HG03159 (cell line): ENCODE data around the gene IL9.
"Not testable (repeated sequence)": the region's sequence is repeated elsewhere in the genome, so short reads cannot be mapped to it uniquely, and the experiment has no call there.

ENCODE experiments used
- ATAC-seq: cut with Tn5 transposase; IDR thresholded peaks from one replicate; pipeline ENCODE4 v1.9.1; 2021; ENCODE audit warnings: mild to moderate bottlenecking, moderate library complexity; ENCODE audit not compliant: unreplicated experiment

Gene IL9

DNA sequence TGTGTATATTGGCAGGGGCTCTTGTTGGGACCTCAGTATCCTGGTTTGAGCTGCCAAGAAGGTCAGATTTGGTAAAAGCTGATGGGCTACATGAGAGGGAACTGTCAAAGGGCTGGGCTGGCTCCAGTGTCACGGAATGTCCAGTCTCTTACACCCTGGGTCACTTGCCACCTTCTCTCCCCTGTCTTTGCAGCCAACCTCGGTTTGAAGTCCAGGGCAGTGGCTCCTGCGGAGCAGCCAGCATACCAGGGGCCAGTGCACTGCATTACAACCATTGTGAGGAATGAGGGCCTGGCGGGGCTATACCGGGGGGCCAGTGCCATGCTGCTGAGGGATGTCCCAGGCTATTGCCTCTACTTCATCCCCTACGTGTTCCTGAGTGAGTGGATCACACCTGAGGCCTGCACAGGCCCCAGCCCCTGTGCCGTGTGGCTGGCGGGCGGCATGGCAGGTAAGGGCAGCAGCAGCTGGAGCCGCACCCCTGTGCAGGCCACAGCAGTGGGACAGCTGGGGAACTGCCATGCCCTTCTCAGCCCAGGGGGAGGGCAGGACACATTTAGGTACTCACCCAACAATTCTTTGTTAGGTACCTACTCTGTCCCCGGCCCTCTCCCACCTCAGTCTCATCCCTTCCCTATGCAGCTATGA lies 24.2 kb downstream of the IL9 start:
- ATAC-seq = no peak

DNA sequence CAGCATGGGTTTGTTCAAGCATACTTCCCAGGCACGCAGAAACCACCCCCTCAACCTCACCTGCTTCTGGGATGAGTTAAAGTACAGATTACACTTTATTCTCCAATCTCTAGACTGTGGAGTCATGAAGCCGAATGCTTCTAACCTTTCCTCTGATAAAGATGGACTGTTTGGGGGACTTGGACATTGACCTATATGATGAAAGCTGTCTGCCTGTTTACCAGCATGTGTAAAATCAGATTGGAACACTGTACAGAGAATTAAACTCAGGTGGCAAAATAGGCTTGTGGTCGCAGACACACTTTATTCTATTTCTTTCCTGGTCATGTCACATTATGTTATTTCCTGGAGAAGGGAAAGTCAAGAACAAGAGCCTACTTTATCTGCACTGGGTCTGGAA lies 25.7 kb downstream of the IL9 start:
- ATAC-seq = no peak

DNA sequence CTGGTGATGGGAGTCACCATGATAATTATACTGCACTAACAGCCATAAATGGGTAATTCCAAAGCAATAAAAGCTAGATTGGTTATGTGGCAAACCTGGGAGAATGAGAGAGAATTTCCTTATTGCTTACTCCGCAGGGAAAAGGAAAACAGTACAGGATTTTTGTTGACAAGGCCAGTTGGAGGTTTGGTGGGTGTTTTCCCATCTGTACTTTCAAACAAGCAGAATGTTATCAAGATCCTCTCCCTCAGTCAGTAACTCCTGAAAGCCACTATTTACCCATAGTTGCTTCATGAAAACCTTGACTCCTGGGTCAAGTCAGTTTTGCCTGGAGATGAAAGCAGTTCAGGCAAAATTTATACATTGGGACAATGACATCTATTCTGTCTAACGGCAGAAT lies 26.4 kb downstream of the IL9 start:
- no peak for ATAC-seq

DNA sequence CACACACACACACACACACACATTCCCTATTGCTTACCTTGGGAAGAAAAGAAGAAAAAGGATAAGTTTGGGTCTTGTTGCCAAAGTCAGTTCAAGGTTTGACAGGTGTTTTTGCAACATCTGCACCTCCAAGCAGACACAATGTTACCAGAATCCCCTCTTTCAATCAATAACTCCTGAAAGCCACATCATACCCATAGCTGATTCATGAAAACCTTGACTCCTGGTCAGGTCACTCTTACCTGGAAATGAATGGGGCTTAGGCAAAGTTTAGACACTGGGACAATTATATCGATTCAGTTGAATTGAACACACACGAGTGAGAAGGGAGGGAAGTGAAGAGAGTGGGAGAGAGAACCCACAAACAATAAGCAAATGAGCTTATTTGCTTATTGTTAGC lies 27.0 kb downstream of the IL9 start:
- no peak for ATAC-seq

DNA sequence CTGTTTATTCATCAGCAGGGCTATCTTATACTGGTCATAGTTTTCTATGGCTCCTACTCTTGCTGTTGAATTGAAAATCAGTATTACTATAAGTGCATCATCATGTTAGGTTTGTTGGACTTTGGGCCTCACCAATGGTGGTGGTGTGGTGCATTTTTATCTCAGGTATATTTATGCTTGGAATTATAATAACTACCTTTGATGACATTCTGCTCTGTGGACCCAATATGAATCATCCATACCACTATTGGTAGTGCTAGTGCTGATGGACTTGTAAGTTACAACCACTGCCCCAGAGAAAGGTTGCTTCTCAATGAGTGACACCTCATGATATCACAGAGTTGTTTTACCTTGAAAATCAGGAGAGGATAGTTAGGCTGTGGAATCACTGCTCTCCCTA lies 28.0 kb downstream of the IL9 start:
- no peak for ATAC-seq

DNA sequence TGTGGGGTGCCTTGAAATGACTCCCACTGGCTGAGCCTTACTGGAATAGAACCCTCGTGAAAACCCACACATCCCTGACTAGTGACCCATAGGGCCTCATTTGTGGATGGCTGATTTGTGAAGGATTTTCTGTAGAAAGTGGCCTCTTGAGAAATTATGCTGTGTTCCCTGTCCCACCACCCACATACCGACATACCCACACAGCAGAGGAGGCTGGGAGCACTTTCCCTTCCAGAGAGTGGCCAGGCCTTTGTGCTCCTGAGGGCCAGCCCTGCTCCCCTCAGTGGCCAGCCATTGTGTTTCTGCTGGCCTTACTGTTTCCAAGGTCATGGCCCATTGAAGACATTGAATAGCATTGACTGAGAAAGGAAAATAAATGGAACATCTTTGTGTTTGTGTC lies 29.6 kb downstream of the IL9 start:
- no peak for ATAC-seq

DNA sequence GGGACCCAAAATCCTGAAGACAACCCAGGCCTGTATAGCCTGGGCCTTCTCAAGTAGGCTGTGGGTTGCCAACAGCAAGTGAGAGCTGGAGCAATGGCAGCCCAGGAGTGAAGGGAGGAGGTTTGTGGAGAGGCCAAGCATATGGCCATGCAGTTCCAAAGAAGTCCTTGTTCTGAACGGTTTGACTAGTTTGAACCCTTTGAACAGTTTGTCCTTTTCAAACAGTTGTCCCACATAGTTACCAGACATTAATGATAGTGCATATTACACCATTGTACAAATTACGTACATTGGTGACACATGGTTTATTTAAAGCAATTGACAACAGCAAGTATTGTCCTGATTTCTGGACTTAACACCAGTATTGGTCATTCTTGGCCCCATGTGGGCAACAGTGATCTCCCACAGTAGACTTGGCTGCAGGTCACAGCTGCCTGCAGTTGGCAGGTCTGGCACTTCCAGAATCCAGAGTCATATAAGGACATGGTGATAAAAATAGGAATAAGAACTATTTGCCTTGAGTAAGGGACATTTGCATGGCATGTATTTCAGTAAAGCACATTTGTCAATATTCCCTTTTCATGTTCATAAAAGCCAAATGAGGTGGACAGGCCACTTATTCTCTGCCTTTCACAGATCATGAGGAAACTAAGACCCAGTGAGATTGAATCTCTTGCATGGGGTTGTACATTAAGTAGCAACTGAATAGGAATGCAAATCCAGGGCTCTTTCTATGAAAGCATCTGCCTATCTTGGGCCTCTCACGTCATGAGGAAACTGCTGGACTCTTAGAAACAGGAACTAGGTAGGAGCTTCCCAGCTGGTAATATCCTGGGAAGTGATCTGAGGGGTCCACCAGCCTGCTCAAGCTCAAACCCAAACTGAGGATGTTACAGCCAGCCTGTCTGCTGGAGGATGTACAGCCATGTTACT lies 30.9 kb downstream of the IL9 start:
- ATAC-seq = no peak

DNA sequence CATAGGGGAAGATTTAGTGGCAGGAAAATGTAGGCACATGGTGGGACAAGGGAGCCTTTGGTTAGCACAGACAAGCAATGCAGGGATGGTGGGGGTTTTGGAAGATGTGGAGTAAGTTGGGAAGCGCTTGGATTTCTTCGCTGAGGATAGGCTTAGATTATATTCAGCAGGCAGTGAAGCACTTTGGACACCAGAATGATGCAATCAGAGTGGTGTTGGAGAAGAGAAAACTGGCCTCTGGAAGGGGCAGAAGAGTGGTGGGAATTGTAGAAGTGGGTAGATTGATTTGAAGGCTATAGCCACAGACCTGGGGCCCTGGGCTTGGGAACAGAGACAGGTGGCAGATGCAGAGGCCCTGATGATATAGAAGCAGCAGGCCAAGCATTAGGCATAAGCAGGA lies 32.9 kb downstream of the IL9 start:
- no peak for ATAC-seq

DNA sequence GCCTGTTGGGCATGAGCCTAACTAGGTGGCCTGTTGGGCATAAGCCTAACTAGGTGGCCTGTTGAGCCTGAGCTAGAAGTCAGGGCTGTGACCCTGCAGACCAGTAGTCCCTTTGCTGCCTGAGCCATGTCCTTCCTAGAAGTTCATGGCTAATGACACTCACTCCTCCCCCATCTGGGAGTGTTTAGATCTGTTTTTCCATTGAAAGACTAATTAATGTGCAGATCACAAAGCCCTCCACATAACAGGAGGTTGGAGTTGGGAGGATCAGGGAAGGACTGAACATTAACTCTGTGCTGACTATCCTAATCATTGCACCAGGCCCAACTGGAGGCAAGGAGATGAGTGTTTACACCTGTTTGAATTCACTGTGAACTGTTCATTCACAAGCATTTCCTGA lies 33.6 kb downstream of the IL9 start:
- no peak for ATAC-seq

DNA sequence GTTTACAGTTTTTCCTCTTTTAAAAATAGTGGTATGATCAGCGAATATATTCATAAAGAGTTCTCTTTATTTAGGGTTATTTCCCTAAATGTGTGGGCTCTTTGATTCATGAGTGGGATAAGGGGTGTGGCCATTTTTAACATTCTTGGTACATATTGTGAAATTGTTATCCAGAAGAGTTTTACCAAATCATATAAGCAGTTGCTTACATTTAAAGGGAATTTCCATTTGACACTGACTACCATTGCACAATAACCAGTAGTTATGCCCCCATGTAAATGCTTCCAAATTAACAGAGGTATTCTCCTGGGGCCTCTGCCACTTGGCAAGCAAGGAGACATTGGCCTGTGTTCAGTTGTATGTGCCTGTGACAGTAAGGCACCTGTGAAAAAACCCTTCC lies 34.0 kb downstream of the IL9 start:
- ATAC-seq = no peak

DNA sequence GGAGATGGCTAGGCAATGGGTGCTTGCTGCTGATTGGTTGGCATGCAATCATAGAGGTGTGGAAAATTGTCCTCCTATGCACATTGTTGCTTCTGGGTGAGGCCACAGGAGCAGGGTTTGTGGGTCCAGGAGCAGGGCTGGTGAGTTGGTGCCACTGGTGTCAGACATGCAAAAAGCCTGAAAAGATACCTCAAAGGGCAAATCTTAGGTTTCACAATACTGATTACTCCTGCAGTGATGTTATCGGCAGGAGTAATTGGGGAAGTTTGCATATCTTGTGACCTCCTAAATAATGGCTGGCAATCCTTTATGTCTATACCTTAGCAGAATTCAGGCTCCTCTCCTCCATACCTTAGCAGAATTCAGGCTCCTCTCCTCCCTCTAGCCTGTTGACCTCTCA lies 36.0 kb downstream of the IL9 start:
- ATAC-seq = no peak

DNA sequence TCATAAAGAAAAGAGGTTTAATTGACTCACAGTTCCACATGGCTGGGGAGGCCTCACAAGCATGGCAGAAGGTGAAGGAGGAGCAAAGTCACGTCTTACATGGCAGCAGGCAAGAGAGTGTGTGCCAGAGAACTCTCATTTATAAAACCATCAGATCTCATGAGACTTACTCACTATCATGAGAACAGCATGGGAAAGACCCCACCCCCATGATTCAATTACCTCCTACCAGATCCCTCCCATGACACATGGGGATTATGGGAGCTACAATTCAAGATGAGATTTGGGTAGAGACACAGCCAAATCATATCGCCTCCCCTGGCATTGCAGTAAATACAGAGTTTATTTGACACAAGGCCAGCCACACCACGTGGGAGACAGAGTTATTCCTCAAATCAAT lies 36.5 kb downstream of the IL9 start:
- not testable (repeated sequence) for ATAC-seq

DNA sequence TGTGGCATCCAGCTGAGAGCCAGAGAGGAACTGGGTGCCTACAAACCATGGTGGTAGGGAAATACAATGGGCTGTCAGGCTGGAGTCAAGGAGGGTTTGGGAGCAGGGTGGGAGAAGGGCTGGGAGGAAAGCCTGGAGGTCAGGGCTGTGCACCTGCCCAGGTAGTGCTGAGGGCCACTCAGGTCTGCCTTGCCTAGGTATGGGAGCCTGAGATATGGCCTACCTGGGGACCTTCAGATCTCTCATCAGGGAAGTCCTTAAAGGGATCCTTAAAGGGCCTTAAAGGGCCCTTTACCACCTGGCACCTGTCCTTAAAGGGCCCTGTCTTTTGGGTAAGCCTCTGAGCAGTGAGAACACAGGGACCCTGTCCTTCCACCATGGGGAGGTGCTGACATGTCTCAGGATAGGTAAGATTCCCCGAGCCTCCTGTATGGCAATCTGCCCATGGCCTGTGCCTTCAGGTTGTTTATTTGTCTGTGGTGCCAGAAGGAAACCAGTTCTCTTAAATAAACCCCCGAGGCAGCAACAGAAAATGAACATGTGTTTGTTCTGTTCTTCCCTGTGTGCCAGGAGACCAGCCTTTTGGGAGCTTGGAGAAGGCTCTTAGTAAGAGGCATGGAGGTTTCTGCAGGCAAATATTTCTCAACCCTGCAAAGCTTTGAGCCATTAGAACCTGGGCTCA lies 37.9 kb downstream of the IL9 start:
- no peak for ATAC-seq

DNA sequence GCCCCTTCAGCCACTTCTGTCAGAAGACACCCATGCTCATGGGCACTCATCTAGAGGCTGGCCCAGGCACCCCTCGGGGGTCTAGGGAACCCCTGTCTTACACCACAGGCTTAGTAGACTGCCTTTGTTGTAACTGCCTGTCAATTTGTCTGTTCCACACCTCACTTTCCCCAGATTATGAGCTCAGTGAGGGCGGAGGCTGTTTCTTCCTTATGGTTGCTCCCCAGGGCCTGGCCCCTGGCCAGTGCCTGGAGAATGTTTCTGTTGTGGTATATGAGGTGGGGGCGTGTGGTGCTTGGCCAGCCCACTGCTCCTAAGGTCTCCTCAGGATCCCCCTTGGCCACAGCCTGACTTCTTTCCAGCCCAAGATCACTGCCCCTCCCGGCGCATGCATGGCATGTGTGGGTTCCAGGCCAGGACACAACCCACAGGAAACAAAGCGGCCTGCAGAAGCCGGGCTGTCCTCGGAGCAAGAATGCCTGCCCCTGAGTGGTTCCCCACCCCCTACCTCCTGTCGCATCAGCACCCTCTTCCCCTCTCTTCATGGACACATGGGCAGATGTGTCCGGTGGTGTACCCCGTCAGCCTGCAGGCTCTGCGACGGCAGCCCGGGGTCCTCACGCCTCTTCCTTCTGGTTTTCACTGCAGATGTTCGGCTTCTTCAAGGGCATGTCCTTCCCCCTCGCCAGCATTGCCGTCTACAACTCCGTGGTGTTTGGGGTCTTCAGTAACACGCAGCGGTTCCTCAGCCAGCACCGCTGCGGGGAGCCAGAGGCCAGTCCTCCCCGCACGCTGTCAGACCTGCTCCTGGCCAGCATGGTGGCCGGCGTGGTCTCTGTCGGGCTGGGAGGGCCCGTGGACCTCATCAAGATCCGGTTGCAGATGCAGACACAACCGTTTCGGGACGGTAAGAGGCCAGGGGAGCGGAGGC lies 43.5 kb downstream of the IL9 start:
- no peak for ATAC-seq

DNA sequence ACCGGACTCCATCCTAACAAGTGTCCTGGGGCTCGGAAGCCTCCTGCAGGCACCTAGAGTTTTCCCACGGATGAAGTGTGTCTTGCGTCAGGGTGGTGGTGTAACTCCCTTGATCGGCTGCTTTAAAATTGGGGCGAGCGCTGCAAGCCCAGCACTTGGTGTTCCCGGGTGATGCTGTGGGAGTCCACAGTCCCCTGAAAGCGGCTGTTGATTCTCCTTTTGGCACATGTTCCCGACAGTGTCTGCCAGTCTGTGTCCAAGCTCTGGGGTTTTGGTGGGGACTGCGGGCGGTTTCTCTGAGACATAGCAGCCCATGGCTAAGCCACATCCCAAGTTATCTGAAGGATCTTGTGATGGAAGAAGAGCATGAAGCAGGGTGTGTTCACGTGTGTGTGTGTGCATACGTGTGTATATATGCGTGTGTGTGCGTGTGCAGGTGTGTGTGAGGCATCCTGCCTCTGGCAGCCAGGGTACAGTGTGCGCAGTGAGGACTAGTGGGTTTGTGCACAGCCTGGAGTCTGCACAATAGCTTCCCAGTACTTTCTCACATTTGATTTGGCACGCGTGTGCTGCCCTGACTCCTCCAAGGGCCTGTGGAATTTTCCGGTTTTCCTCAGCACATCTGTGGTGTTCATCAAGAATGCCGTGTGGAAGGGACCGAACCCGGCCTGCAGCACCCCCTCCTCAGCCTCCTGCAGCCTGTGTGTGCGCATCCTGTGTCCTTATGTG lies 44.3 kb downstream of the IL9 start:
- ATAC-seq = no peak

DNA sequence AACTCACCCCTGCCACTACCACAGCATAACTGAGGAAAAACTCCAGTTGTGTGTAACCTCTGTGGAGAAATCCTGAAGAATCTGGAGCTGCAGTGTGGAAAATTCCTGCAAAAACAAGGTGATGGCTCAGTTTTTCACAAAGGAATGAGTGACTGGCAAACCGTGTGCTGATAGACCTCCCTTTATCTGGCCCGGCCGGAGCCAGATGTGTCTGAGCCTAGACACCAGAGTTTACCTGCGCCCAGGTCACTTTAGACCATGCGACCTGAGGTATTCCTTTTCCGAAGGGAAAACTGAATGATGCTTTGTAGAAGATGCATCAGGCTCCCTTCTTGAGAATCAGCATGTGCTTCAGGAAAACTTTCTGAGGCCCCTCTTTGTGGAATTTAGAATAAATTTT lies 45.0 kb downstream of the IL9 start:
- no peak for ATAC-seq

DNA sequence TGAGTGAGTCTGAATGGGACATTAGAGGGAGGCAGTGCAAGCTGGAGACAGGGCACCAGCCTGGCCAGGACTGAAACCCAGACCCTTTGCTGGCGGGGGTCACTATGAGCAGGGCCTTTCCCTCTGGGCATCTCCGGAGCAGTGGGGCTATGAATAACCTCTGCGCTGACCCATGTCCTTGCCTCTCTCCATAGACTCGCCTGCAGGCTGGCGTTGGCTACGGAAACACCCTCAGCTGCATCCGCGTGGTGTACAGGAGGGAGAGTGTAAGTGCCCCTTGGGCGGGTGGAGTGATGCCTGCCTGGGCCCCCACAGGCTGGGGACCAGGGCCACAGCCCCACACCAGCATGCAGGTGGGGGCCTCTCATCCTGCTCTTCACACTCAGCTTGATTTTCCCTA lies 45.4 kb downstream of the IL9 start:
- ATAC-seq = no peak

DNA sequence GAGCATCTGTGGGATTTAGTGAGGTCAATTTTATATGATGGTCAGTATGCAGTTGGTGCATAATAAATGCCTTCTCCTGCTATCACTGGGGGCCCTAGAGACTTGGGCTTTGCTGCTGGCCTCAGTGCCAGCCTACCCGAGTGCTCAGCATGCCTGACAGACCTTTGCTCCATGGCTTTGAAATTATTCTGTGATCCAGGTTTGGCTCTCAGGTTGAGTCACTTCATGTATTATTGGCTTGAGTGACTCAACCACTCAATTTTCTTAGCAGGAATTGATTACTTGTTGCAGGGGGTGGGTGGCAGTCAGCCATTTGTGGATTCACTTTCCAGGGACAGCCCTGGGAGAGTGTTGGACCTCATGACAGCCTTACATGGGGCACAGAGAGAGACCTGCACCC lies 47.7 kb downstream of the IL9 start:
- ATAC-seq = no peak

DNA sequence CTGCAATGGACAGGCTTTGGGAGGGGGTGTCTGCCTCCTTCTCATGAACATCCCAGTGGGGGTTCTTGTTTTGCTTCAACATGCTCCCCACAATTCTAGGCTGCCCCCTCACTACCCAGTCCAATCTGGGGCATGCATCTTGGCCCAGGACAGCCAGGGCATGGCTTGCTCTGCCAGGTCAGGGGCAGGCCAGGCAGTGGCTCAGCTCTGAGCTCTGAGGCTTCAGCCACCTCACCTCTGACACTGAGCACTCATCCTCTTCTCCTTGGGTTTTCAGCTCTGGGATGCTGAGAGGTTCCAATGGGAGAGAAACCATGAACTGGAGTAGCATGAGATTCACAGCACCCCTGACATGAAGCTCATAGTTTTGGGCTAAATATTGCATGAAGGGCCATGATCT lies 49.3 kb downstream of the IL9 start:
- no peak for ATAC-seq
